ENCODE data around the gene NELFA. TPM values are rescaled to one million over a fixed set of nuclear protein-coding genes. Genes with fewer than 3 reads are reported as not detected.
A peak's percentile ranks its signal among the peaks of the same experiment; 100 is the strongest.

The NELFA gene
- total RNA-seq, 4 donors from 2014 or later, result 22.0 to 80.4 (median 31.8) TPM

DNA sequence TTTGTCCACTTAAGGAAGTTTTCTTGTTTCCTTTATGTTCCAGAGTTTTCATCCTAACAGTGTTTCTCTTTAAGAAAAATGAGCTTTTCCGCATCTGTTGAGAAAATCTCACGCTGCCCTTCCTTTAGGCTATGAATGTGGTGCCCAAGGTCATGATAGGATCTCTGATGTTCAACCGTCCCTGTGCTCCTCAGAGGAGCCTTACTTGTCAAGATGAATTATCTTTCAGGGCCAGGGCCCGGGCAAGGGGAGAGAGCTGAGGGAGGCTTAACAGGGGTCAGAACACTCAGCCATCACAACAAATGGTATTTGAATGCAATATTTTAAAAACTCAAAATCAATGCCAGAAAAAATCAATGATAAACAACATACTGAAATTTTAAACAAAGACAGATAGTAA is 6.2 kb upstream of the NELFA start:
- H3K4me3 ChIP-seq, result no peak overlapping the region
- no peaks in the 10 kb centered on the region for H3K27me3 ChIP-seq
- in situ Hi-C loops (cut with MboI; ENCODE audit: low pct_ligation_motif_present in 1 of 4, low pct_unique_long_range_greater_than_20kb in 1 of 4, low sequenced_read_pairs in 3 of 4), result no loop called here
- DNase-seq, result no peak
- H3K4me1 ChIP-seq, result peaks cover 0 to 6% (median 4%) of the 10 kb centered on the region in 4 donors
- TF ChIP-seq POLR2A (IDR thresholded peaks at IDR 0.05), result no peak
- TF ChIP-seq POLR2AphosphoS5 (IDR thresholded peaks at IDR 0.05), result no peak
- no peak for TF ChIP-seq EP300 (IDR thresholded peaks at IDR 0.05; ENCODE audit: low read depth)
- TF ChIP-seq, protein P1, sequence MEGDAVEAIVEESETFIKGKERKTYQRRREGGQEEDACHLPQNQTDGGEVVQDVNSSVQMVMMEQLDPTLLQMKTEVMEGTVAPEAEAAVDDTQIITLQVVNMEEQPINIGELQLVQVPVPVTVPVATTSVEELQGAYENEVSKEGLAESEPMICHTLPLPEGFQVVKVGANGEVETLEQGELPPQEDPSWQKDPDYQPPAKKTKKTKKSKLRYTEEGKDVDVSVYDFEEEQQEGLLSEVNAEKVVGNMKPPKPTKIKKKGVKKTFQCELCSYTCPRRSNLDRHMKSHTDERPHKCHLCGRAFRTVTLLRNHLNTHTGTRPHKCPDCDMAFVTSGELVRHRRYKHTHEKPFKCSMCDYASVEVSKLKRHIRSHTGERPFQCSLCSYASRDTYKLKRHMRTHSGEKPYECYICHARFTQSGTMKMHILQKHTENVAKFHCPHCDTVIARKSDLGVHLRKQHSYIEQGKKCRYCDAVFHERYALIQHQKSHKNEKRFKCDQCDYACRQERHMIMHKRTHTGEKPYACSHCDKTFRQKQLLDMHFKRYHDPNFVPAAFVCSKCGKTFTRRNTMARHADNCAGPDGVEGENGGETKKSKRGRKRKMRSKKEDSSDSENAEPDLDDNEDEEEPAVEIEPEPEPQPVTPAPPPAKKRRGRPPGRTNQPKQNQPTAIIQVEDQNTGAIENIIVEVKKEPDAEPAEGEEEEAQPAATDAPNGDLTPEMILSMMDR (IDR thresholded peaks at IDR 0.05), result no peak
- 68 to 76% methylated on average over 4 of the region's 4 CpGs for WGBS, 2 donors (ENCODE audit: low coverage in 1 of 2)
- no peaks in the 10 kb centered on the region for H3K36me3 ChIP-seq
- no peak overlapping the region for H3K27ac ChIP-seq
- intact Hi-C loops (cut with DNase I; ENCODE audit: low total_unique reads), result no loop called here
- no peaks in the 10 kb centered on the region for H3K9me3 ChIP-seq

DNA sequence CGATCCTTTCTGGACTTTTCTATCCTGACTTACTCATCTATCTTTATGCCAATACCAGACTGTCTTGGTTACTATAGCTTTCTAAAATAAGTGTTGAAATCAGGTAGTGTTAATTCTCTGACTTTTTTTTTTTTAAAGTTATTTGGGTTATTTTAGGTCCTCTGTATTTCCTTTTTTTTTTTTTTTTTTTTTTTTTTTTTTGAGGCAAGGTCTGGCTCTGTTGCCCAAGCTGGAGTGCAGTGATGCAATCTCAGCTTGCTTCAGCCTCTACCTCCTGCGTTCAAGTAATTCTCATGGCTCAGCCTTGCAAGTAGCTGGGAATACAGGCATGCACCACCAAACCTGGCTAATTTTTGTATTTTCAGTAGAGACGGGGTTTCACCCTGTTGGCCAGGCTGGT is 2.8 kb upstream of the NELFA start:
- Histone ChIP-seq H3K4me1 (peaks cover 0 to 24% (median 15%) of the 10 kb centered on the region in 4 donors), H3K27me3 (no peaks in the 10 kb centered on the region), H3K4me3 (no peak overlapping the region), H3K9me3 (no peaks in the 10 kb centered on the region), H3K36me3 (no peaks in the 10 kb centered on the region), H3K27ac (no peak overlapping the region)
- DNase-seq, result no peak
- in situ Hi-C loops (cut with MboI; ENCODE audit: low pct_ligation_motif_present in 1 of 4, low pct_unique_long_range_greater_than_20kb in 1 of 4, low sequenced_read_pairs in 3 of 4) (no loop called here), intact Hi-C loops (cut with DNase I; ENCODE audit: low total_unique reads) (no loop called here)
- WGBS, 2 donors (ENCODE audit: low coverage in 1 of 2), result 85 to 92% methylated on average over 1 to 3 of the region's 3 CpGs
- TF ChIP-seq, protein P1 (IDR thresholded peaks at IDR 0.05), result no peak
- TF ChIP-seq EP300 (IDR thresholded peaks at IDR 0.05; ENCODE audit: low read depth) (no peak), POLR2A (IDR thresholded peaks at IDR 0.05) (no peak), POLR2AphosphoS5 (IDR thresholded peaks at IDR 0.05) (no peak)

DNA sequence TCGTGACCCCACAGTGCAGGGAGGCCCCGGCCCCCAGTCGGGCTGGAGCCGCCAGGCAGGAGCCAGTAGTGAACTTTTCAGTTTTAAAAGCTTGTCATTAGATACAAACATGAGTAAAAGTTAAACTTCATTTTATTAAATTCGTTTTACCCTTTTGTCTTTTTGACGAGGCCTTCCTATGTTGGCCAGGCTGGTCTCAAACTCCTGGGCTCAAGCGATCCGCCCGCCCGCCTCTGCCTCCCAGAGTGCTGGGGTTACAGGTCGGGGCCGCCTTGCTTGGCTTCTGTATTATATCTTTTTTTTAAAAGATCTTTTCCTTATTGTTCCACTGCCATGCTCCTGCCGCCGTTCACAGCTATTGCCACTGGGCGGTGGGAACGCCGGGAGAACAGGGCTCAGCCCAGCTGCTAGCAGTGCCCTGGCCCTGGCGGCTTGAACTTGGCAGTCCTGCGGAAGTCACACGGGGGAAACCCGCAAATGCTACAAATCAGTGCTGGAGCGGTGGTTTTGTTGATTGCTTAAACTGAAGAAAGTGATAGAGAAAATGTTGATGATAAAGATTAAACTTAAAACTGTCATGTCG is 968 bp upstream of the NELFA start:
- DNase-seq, result peak; percentile 83
- WGBS, 2 donors (ENCODE audit: low coverage in 1 of 2), result 7 to 10% methylated on average over 13 to 23 of the region's 23 CpGs
- TF ChIP-seq, protein P1 (IDR thresholded peaks at IDR 0.05), result peak; percentile 24 to 75 (median 40)
- TF ChIP-seq EP300 (IDR thresholded peaks at IDR 0.05; ENCODE audit: low read depth) (no peak), POLR2A (IDR thresholded peaks at IDR 0.05) (no peak), POLR2AphosphoS5 (IDR thresholded peaks at IDR 0.05) (peak in 2 of 3 donors; percentile 6 to 43)
- Histone ChIP-seq H3K4me3 (peak overlapping the region; percentile 49 to 97 (median 78)), H3K27me3 (no peaks in the 10 kb centered on the region), H3K27ac (peak overlapping the region; percentile 96 to 98 (median 96)), H3K36me3 (no peaks in the 10 kb centered on the region), H3K9me3 (no peaks in the 10 kb centered on the region), H3K4me1 (peaks cover 0 to 24% (median 15%) of the 10 kb centered on the region in 4 donors)
- intact Hi-C loops (cut with DNase I; ENCODE audit: low total_unique reads), result no loop called here
- in situ Hi-C loops (cut with MboI; ENCODE audit: low pct_ligation_motif_present in 1 of 4, low pct_unique_long_range_greater_than_20kb in 1 of 4, low sequenced_read_pairs in 3 of 4), result no loop called here

DNA sequence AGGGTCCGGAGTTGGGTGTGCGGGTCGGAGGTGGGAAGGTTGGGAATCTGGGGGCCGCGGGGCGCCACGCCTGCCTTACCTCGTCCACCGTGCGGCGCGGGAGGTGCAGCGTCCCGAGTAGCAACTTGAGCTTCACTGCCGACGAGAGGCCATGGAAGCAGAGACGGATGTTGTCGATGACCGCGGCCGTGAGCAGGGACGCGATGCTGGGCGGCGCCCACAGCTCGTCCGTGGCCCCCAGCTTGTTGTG is 178 bp downstream of the NELFA start:
- in situ Hi-C loops (cut with MboI; ENCODE audit: low pct_ligation_motif_present in 1 of 4, low pct_unique_long_range_greater_than_20kb in 1 of 4, low sequenced_read_pairs in 3 of 4), result no loop called here
- TF ChIP-seq POLR2AphosphoS5 (IDR thresholded peaks at IDR 0.05) (no peak), EP300 (IDR thresholded peaks at IDR 0.05; ENCODE audit: low read depth) (no peak), POLR2A (IDR thresholded peaks at IDR 0.05) (no peak)
- TF ChIP-seq, protein P1 (IDR thresholded peaks at IDR 0.05), result no peak
- Histone ChIP-seq H3K4me1 (peaks cover 0 to 24% (median 15%) of the 10 kb centered on the region in 4 donors), H3K9me3 (no peaks in the 10 kb centered on the region), H3K27me3 (no peaks in the 10 kb centered on the region), H3K27ac (peak overlapping the region; percentile 96 to 98 (median 96)), H3K4me3 (peak overlapping the region; percentile 49 to 97 (median 78)), H3K36me3 (peaks cover 0 to 8% (median 0%) of the 10 kb centered on the region in 4 donors)
- WGBS, 2 donors (ENCODE audit: low coverage in 1 of 2), result 2% methylated on average over 27 of the region's 27 CpGs; no CpG with 5 or more reads in 1 of the 2 donors
- intact Hi-C loops (cut with DNase I; ENCODE audit: low total_unique reads), result no loop called here
- DNase-seq, result no peak

Measured in transverse colon (tissue), 4 donors.